HEK293 (cell line): ENCODE measurements around the gene ZNF8.

Source experiments
- ATF2 ChIP-seq: fragments of 450-650 bp; formaldehyde crosslinking; IDR thresholded peaks from 2 replicates; pipeline ENCODE4 v1.5.1; 2016; ENCODE audit warnings: missing biosample characterization, missing genetic modification characterization, low read depth
- BCL11A ChIP-seq: fragments of 450-650 bp; formaldehyde crosslinking; IDR thresholded peaks from 2 replicates; pipeline ENCODE4 v1.5.1; 2016; ENCODE audit warnings: low read depth, missing biosample characterization, missing genetic modification characterization
- EGR2 ChIP-seq: fragments of 450-650 bp; formaldehyde crosslinking; IDR thresholded peaks from 2 replicates; pipeline ENCODE4 v1.5.1; 2016; ENCODE audit warnings: low read depth, missing biosample characterization, missing genetic modification characterization
- KLF10 ChIP-seq: fragments of 450-650 bp; IDR thresholded peaks from 2 replicates; pipeline ENCODE4 v1.5.1; 2018; ENCODE audit warnings: missing biosample characterization, mild to moderate bottlenecking, missing genetic modification characterization
- KLF9 ChIP-seq: fragments of 450-650 bp; formaldehyde crosslinking; IDR thresholded peaks from 2 replicates; pipeline ENCODE4 v1.5.1; 2016; ENCODE audit warnings: missing biosample characterization, missing genetic modification characterization, low read depth
- MYNN ChIP-seq: fragments of 450-650 bp; formaldehyde crosslinking; IDR thresholded peaks from 2 replicates; pipeline ENCODE4 v1.5.1; 2016; ENCODE audit warnings: missing biosample characterization, missing genetic modification characterization, borderline replicate concordance
- PRDM6 ChIP-seq: fragments of 450-650 bp; formaldehyde crosslinking; IDR thresholded peaks from 2 replicates; pipeline ENCODE4 v1.5.1; 2017; ENCODE audit warnings: missing biosample characterization, missing genetic modification characterization
- RBAK ChIP-seq: fragments of 450-650 bp; formaldehyde crosslinking; IDR thresholded peaks from 2 replicates; pipeline ENCODE4 v1.5.1; 2016; ENCODE audit warnings: missing biosample characterization, missing genetic modification characterization
- SALL2 ChIP-seq: fragments of 450-650 bp; formaldehyde crosslinking; IDR thresholded peaks from 2 replicates; pipeline ENCODE4 v1.5.0; 2017; ENCODE audit warnings: missing biosample characterization, mild to moderate bottlenecking, missing genetic modification characterization, borderline replicate concordance
- TRIM28 ChIP-seq: IDR thresholded peaks from 2 replicates; pipeline ENCODE4 v1.6.1; 2011; ENCODE audit warnings: low read length, control low read depth, borderline replicate concordance
- TSHZ1 ChIP-seq: fragments of 450-650 bp; formaldehyde crosslinking; IDR thresholded peaks from 2 replicates; pipeline ENCODE4 v1.5.1; 2016; ENCODE audit warnings: missing biosample characterization, missing genetic modification characterization, borderline replicate concordance
- YY2 ChIP-seq: fragments of 450-650 bp; formaldehyde crosslinking; IDR thresholded peaks from 2 replicates; pipeline ENCODE4 v1.5.1; 2016; ENCODE audit warnings: missing biosample characterization, missing genetic modification characterization
- ZBTB20 ChIP-seq: fragments of 450-650 bp; formaldehyde crosslinking; IDR thresholded peaks from 2 replicates; pipeline ENCODE4 v1.5.1; 2016; ENCODE audit warnings: missing biosample characterization, missing genetic modification characterization
- ZBTB44 ChIP-seq: fragments of 450-650 bp; IDR thresholded peaks from 2 replicates; pipeline ENCODE4 v1.5.1; 2018; ENCODE audit warnings: missing biosample characterization, mild to moderate bottlenecking, missing genetic modification characterization
- ZBTB6 ChIP-seq: fragments of 450-650 bp; formaldehyde crosslinking; IDR thresholded peaks from 2 replicates; pipeline ENCODE4 v1.5.1; 2017; ENCODE audit warnings: missing biosample characterization, missing genetic modification characterization
- ZEB2 ChIP-seq: fragments of 450-650 bp; formaldehyde crosslinking; IDR thresholded peaks from 2 replicates; pipeline ENCODE4 v1.5.1; 2016; ENCODE audit warnings: missing biosample characterization, missing genetic modification characterization
- ZFHX2 ChIP-seq: fragments of 450-650 bp; formaldehyde crosslinking; conservative IDR thresholded peaks from 2 replicates; pipeline ENCODE4 v1.5.1; 2016; ENCODE audit warnings: missing biosample characterization, missing genetic modification characterization
- ZNF223 ChIP-seq: fragments of 450-650 bp; formaldehyde crosslinking; IDR thresholded peaks from 2 replicates; pipeline ENCODE4 v1.5.1; 2016; ENCODE audit warnings: missing biosample characterization, missing genetic modification characterization
- ZNF311 ChIP-seq: fragments of 450-650 bp; formaldehyde crosslinking; IDR thresholded peaks from 2 replicates; pipeline ENCODE4 v1.5.1; 2017; ENCODE audit warnings: missing biosample characterization, missing genetic modification characterization, borderline replicate concordance
- ZNF610 ChIP-seq: fragments of 450-650 bp; formaldehyde crosslinking; IDR thresholded peaks from 2 replicates; pipeline ENCODE4 v1.5.1; 2016; ENCODE audit warnings: missing biosample characterization, missing genetic modification characterization, borderline replicate concordance
- ZNF624 ChIP-seq: fragments of 450-650 bp; formaldehyde crosslinking; IDR thresholded peaks from 2 replicates; pipeline ENCODE4 v1.5.1; 2017; ENCODE audit warnings: missing biosample characterization, missing genetic modification characterization
- ZNF677 ChIP-seq: fragments of 450-650 bp; IDR thresholded peaks from 2 replicates; pipeline ENCODE4 v1.5.0; 2018; ENCODE audit warnings: missing biosample characterization, mild to moderate bottlenecking, missing genetic modification characterization, moderate library complexity
- ZNF791 ChIP-seq: fragments of 450-650 bp; formaldehyde crosslinking; IDR thresholded peaks from 2 replicates; pipeline ENCODE4 v1.5.1; 2016; ENCODE audit warnings: missing biosample characterization, missing genetic modification characterization
- ZSCAN4 ChIP-seq: fragments of 450-650 bp; formaldehyde crosslinking; IDR thresholded peaks from 2 replicates; pipeline ENCODE4 v1.5.1; 2017; ENCODE audit warnings: missing biosample characterization, missing genetic modification characterization

Gene ZNF8

GRCh38 chr19:58279042-58279924 is 528 bp downstream of the ZNF8 start (continued):
- TF ChIP-seq ZNF624 (tag by site-specific recombination), result no peak
- 0 out of 2 replicates have a peak, but pooled peaks have one; percentile 29 for TF ChIP-seq ZEB2
- no peak for TF ChIP-seq ZNF677
- peak; percentile 75 for TF ChIP-seq ZNF610 (tag by site-specific recombination)
- TF ChIP-seq ZSCAN4 (tag by site-specific recombination), result no peak
- TF ChIP-seq ATF2 (tag by site-specific recombination), result no peak
- TF ChIP-seq YY2 (tag by site-specific recombination), result no peak
- TF ChIP-seq MYNN, result no peak
- TF ChIP-seq ZFHX2 (tag by site-specific recombination), result no peak
- peak; percentile 7; the same call in 1 of the 2 replicates for TF ChIP-seq KLF9 (tag by site-specific recombination)
- TF ChIP-seq ZBTB20 (tag by site-specific recombination), result no peak
- TF ChIP-seq ZBTB6 (tag by site-specific recombination), result no peak
- no peak for TF ChIP-seq RBAK (tag by site-specific recombination)
- TF ChIP-seq SALL2 (tag by site-specific recombination), result no peak
- TF ChIP-seq TRIM28, result no peak
- no peak for TF ChIP-seq EGR2 (tag by site-specific recombination)
- TF ChIP-seq BCL11A (tag by site-specific recombination), result 0 out of 2 replicates have a peak, but pooled peaks have one; percentile 23
- no peak for TF ChIP-seq KLF10 (tag by site-specific recombination)
- no peak for TF ChIP-seq ZNF791 (tag by site-specific recombination)
- no peak for TF ChIP-seq PRDM6
- no peak for TF ChIP-seq TSHZ1
- no peak for TF ChIP-seq ZNF223
- no peak for TF ChIP-seq ZBTB44 (tag by site-specific recombination)
- 0 out of 2 replicates have a peak, but pooled peaks have one; percentile 12 for TF ChIP-seq ZNF311 (tag by site-specific recombination)
